NCI-H1092 (cell line): Measurements from ENCODE around the gene TICRR.
A peak's percentile ranks its signal among the peaks of the same experiment; 100 is the strongest.
"Not testable (repeated sequence)": the region's sequence is repeated elsewhere in the genome, so short reads cannot be mapped to it uniquely, and the experiment has no call there.

Source experiments
- DNase-seq: peaks from one replicate; lab custom pipeline; 2025; lab: John Stamatoyannopoulos, UW

The TICRR gene

GRCh38 chr15:89575146-89575655 lies at the start of gene TICRR:
Gene TICRR, plus strand, starts transcription at chr15:89575469. Its CDS starts 118 bp downstream, at chr15:89575587.
- DNase-seq = peak; percentile 95

- no peak for DNase-seq
Measured at GRCh38 chr15:89526181-89526580, 49.1 kb upstream of the TICRR start.

GRCh38 chr15:89526601-89527441 lies 48.4 kb upstream of the TICRR start:
- DNase-seq = no peak

GRCh38 chr15:89528757-89529352 lies 46.4 kb upstream of the TICRR start:
- DNase-seq = no peak

GRCh38 chr15:89530976-89531375 lies 44.3 kb upstream of the TICRR start:
- DNase-seq = no peak

GRCh38 chr15:89531796-89532537 lies 43.3 kb upstream of the TICRR start:
- DNase-seq = no peak

GRCh38 chr15:89533861-89534544 lies 41.3 kb upstream of the TICRR start:
- no peak for DNase-seq

GRCh38 chr15:89539027-89539426 lies 36.2 kb upstream of the TICRR start:
- DNase-seq = no peak

- DNase-seq = no peak
Measured at GRCh38 chr15:89542369-89542768, 32.9 kb upstream of the TICRR start.

- DNase-seq = no peak
Measured at GRCh38 chr15:89543389-89543788, 31.9 kb upstream of the TICRR start.

GRCh38 chr15:89549138-89549537 lies 26.1 kb upstream of the TICRR start:
- not testable (repeated sequence) for DNase-seq

GRCh38 chr15:89550427-89550826 lies 24.8 kb upstream of the TICRR start:
- no peak for DNase-seq

- DNase-seq = no peak
Measured at GRCh38 chr15:89551550-89551949, 23.7 kb upstream of the TICRR start.

GRCh38 chr15:89553632-89554031 lies 21.6 kb upstream of the TICRR start:
- no peak for DNase-seq

GRCh38 chr15:89554247-89554646 lies 21.0 kb upstream of the TICRR start:
- no peak for DNase-seq

GRCh38 chr15:89555768-89556167 lies 19.5 kb upstream of the TICRR start:
- DNase-seq = no peak

- DNase-seq = peak; percentile 27
Measured at GRCh38 chr15:89556413-89557262, 18.6 kb upstream of the TICRR start.

GRCh38 chr15:89559769-89560264 lies 15.5 kb upstream of the TICRR start:
- DNase-seq = no peak

GRCh38 chr15:89566181-89566580 lies 9.1 kb upstream of the TICRR start:
- no peak for DNase-seq

GRCh38 chr15:89566621-89567294 lies 8.5 kb upstream of the TICRR start:
- DNase-seq = no peak
